GM13976 (cell line): Measurements from ENCODE around the gene DISP3.

Experiments used
- DNase-seq: peaks from one replicate; pipeline ENCODE4 v3.0.0; 2012; ENCODE audit warnings: low spot score
- in situ Hi-C: fragments of 300-500 bp; cut with MboI; formaldehyde crosslinking; loops from one replicate; pipeline ENCODE4 v1.12.0; 2022; ENCODE audit warnings: low sequenced_read_pairs, mixed read lengths, inconsistent platforms; ENCODE audit not compliant: unreplicated experiment
- TF ChIP-seq, protein P1 (sequence below): IDR thresholded peaks from 2 replicates; pipeline ENCODE4 v1.5.1; 2012; ENCODE audit warnings: borderline replicate concordance, mild to moderate bottlenecking; ENCODE audit not compliant: insufficient read depth; ENCODE audit errors: extremely low read depth, missing control alignments, control extremely low read depth

DISP3 gene

DNA sequence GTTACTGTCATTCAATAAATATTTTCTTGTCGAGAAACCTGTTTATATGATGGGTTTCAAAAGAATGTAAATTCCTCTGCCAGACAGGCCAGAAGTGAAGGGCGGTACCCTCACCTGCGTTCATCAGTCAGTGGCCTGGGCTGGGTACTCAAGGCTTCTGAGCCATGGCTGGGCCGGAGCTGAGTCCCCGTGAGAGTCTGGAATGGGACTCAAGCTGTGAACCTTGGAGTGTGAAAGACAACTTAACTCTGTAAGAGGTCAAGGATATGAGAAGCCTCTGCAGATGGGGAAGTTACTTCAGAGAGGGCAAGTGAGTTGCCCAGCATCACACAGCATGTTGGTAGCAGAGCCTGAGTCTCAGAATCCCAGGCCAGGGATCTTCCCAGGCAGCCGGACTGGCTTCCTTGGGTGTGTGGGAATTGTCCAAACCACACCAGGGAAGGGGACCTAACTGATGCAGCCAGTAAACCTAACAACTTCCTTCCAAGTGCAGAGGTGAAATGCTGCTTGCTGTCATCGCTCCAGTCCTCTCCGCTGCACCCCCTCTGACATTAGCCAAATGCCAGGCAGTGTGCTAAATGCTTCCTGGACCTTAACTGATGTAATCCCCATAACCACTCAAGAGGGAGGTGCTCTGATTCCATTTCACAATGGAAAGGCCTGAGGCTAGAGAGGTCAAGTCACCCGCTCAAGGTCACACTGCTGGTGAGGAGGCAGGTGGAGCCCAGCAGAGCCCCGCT lies 4.8 kb downstream of the DISP3 start:
- DNase-seq: no peak
- TF ChIP-seq, protein P1, sequence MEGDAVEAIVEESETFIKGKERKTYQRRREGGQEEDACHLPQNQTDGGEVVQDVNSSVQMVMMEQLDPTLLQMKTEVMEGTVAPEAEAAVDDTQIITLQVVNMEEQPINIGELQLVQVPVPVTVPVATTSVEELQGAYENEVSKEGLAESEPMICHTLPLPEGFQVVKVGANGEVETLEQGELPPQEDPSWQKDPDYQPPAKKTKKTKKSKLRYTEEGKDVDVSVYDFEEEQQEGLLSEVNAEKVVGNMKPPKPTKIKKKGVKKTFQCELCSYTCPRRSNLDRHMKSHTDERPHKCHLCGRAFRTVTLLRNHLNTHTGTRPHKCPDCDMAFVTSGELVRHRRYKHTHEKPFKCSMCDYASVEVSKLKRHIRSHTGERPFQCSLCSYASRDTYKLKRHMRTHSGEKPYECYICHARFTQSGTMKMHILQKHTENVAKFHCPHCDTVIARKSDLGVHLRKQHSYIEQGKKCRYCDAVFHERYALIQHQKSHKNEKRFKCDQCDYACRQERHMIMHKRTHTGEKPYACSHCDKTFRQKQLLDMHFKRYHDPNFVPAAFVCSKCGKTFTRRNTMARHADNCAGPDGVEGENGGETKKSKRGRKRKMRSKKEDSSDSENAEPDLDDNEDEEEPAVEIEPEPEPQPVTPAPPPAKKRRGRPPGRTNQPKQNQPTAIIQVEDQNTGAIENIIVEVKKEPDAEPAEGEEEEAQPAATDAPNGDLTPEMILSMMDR: no peak
- in situ Hi-C loops: no loop called here

DNA sequence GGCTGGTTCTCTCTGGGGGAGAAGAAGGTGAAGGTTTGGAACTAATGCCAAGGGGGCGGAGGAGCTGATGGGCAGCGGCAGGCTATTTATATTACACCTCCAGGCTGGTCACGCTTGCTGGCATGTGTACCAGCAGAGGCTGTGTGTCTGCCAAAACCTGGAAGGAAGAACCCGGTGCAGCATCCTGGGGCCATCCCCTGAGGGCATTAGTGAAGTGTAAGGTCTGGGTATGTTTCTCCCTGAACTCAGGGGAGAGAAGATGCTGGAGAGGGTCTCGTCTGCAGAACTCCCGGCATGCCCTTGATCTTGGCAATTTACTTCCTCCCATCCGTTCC lies 5.3 kb downstream of the DISP3 start:
- DNase-seq: no peak
- TF ChIP-seq, protein P1: no peak
- in situ Hi-C loops: no loop called here

DNA sequence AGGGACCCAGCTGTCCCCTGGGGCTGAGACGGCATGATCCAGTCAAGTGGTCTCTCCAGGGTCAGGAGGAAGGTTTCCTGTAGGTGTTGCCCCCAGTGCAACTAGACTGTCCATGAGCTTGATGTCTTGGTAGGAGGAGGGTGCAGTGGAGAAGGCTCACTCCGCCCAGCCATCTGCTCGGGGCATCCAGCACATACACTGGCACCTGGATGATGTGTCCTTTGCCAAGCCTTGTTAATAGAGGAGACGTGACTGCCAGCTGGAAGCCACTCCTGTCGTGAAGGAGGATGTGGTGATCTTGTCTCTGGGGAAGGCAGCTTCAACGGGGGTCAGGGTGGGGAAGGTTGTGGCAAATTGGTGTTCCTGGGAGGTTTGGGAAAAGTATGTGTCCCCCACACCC lies 6.2 kb downstream of the DISP3 start:
- no peak for DNase-seq
- TF ChIP-seq, protein P1: no peak
- in situ Hi-C loops: no loop called here

DNA sequence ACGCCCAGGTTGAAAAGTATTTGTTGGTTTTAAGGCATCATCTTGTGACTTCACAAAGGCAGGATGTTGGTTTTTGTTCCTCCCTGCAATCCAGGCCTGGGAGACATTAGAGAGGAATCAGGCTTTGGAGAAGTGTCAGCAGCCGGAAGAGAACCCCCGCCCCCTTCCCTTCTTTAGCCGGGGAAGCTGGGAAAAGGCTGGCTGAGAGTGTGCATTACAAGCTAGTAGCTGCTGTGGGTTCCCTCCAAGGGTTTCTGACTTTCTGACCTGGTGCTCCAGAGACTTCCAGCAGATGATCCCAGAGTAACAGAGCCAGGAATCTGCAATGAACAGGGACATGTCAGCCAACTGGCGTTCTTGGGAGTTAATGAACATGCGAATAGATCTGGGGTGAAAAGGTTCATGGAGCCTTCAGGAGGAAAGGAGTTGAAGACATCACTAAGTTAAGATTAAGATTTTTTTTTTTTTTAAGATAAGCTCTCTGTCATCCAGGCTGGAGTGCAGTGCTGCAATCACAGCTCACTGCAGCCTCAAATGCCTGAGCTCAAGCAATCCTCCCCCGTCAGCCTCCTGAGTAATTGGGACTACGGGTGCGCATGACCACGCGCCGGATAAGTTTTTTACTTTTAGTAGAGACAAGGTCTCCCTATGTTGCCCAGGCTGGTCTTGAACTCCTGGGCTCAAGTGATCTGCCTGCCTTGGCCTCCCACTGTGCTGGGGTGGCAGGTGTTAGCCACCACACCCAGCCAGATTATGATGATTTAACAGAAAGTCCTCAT lies 7.5 kb downstream of the DISP3 start:
- no peak for DNase-seq
- TF ChIP-seq, protein P1: no peak
- in situ Hi-C loops: no loop called here

DNA sequence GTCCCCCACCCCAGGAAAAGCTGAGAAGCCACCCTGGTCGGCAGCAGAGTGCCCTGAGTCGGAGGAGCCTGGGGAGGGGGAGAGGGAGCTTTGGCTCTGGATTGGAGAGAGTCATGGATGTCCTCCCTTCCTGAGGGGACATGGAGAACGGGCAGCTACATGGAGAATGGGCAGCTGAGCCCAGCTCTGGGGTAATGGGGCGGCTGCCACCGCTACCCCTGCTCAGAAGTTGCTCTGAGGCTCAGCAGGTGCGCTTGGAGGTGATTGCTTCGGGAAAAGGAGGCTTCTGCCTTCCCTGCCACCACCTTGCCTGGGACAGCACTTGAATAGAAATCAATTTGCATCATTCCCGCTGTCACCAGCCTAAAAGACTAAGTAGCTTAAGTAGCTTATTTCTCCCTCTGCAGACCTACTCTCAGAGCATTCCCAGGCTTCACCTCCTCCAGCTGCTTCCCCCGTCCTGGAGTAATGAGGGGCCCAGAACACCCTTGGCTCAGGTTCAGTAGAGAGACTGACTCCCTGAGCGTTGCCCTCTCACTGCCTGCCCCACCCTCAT lies 8.3 kb downstream of the DISP3 start:
- TF ChIP-seq, protein P1: no peak
- no peak for DNase-seq
- in situ Hi-C loops: no loop called here

DNA sequence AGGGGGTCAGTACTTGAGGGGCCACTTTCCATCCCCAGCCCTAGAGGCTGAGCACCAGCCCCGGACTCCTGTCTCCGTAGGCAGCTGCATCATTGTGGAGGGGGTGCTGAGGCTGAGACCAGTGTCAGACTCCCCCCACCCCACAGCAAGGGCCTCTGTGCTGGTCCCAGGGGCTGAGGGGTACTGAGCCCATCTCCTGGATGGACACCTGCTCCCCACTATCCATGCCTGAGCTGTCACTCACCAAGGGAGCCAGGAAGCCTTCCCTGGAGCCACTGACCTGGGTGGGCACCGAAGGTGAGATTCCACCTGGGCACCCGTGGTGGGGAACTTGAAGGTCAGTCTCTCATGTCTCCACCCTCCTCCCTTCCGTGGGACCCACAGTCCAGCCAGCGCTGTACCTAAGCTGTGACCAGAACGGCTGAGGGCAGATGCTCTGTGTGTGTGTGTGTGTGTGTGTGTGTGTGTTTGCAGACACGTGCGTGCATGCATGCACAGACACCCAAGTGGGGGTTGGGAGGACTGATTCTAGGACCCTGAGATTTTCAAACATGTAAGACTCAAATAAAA lies 9.3 kb downstream of the DISP3 start:
- in situ Hi-C loops: no loop called here
- TF ChIP-seq, protein P1: no peak
- no peak for DNase-seq
